Inferior parietal cortex (tissue), 1 donor: ENCODE measurements around the gene PKDCC.
"Not testable (repeated sequence)": the region's sequence is repeated elsewhere in the genome, so short reads cannot be mapped to it uniquely, and the experiment has no call there.

Experiments
- DNase-seq: peaks from one replicate; pipeline ENCODE4 v3.0.0-alpha.2; 2016; ENCODE audit errors: extremely low spot score

The PKDCC gene

GRCh38 chr2:42063431-42064171, 15.8 kb downstream of the PKDCC start:
- DNase-seq = no peak

- DNase-seq = no peak
Observed at GRCh38 chr2:42064417-42064942, 16.7 kb downstream of the PKDCC start.

- not testable (repeated sequence) for DNase-seq
Observed at GRCh38 chr2:42065753-42066152, 17.9 kb downstream of the PKDCC start.

DNA sequence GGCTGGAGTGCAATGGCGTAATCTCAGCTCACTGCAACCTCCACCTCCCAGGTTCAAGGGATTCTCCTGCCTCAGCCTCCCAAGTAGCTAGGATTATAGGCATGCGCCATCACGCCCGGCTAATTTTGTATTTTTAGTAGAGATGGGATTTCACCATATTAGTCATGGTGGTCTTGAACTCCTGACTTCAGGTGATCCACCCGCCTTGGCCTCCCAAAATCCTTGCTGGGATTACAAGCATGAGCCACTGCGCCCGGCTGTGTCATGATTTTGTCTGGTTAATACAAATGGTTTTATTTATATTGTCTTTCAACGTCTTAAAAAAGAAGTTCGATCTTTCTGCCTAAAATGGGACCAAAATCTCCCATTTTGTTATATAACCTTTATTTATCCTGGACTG, 19.2 kb downstream of the PKDCC start:
- DNase-seq = not testable (repeated sequence)

DNA sequence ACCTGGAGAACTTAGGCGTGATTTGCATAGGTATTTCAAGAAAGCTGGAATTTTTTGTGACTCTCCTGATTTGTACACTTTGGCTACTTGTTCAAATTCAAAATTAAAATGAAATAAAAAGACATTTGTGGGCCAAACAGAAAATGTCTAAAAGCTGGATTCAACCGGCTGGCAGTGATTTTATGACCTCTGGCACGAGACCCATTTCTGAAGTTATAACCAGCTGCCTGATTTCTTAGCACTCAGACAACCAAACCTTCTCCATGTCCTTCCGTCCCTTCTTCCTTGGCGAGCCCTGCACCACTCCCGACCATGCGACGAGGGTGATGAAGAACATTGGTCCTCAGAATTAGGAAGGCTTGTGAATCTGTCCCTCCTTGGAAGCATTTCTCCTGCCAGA, 19.7 kb downstream of the PKDCC start:
- no peak for DNase-seq

DNA sequence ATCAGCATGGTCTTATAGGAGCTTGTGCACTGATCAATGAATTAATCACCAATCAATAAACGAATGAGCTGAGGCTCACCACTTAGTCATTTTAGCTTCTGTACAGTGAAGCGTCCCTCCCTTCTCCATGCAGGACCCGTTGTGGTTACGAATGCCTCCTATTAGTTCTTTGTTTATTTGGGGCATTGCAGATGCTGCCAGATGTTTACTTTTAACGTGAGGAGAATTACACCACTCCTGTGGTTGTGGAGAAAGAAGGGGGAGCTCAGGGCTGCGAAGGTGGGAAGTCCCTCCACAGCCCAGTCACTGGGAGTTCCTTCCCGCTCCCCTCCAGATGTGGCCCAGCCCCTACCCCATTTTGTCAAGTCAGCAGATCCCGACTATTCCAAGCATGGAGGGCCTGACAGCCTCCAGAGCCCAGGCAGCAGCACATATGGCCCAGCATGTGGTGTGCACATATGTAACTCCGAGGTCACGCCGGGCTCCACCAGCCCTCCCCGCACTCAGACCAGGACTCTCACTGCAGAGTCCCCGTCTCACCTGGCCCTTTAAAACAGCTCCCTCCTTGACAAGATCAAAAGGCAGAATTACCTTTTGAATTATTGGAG, 20.9 kb downstream of the PKDCC start:
- no peak for DNase-seq

- no peak for DNase-seq
Observed at GRCh38 chr2:42069568-42069967, 21.7 kb downstream of the PKDCC start.

- no peak for DNase-seq
Observed at GRCh38 chr2:42071791-42072190, 24.0 kb downstream of the PKDCC start.

DNA sequence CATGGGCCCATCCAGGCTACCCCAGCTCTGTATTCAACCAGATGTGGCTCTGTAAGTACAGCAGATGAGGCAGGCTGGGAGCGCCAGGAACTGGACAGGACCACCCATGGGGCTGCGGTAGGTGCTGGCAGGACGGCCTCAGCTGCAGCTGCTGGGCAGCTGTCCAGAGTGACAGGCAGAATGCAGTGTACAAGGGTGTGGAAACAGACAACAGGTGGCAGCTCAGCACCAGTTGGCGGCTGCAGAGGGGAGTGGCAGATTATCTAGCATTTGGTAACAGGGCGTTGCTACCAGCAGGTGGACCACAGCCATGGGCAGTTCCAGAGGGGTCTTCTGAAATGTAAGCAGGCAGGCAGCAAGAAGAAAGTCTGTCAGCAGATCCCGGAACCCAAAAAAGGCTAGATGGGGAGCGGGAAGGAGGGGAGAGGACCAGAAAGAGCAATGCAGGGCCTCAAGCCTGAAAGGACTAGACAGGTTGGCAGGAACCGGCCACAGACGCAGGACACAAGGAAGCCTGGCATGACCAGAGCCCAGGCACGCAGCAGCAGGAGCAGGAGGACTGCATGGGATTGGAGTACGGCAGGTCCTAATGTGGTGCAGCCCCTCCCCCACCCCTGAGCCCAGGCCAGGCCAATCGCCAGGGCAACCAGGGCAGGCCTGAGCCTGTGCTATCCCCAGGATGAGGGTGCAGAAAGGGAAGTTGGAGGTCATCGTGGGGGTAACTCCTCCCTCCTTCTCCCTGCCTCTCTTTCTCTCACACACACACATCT, 24.7 kb downstream of the PKDCC start:
- DNase-seq = no peak

DNA sequence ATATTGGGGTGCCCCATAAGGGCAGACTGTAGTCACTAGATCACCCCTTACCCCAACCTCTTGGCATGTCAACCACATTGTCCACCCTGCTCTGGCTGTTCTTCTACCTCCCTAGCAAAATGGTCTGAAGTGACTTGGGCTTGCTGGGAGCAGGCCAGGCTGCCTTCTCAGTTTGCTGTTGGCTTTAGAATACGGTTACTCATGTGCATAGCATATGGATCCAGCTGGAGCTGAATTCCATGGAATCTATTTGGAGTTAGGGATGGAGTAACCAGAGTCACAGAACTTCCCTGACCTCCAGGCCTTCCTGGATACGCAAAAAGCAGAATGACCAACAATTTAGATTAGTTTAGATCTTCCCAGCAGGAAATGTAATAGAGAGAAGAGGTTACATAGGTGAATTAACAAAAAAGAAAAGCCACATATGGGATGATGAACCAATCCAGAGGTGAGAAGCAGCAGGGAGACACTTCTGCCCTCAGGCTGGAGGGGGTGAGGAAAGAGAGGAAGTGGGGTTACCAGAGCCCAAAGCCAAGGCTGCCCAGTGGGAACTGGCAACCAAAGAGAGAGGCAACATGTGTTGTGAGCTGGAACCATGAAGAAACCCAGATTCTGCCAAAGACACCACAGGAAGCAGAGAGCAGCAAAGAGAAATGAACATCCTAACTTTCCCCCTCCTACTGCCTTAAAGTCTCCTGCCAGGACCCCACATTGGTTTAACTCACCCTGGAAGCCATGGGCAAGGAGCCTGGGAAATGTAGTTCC, 26.1 kb downstream of the PKDCC start:
- no peak for DNase-seq

DNA sequence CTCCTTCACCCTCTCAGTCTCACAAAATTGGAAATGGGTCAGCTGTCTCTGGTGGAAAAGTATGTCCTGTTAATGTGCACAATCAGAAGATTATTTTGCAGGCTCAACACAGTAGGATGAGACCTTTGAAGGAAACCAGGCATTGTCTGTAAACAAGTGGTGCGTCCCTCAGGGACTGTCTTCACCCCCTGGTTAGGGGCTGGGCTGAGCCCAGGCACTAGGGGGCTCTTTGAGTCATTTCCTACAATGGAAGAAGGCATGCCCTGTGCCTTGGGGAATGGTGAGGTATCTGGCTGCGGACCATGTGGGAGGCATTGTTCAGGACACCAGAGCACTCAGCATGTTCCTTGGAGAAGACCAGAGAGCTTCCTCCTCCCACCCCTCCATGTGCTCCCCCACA, 26.8 kb downstream of the PKDCC start:
- no peak for DNase-seq

DNA sequence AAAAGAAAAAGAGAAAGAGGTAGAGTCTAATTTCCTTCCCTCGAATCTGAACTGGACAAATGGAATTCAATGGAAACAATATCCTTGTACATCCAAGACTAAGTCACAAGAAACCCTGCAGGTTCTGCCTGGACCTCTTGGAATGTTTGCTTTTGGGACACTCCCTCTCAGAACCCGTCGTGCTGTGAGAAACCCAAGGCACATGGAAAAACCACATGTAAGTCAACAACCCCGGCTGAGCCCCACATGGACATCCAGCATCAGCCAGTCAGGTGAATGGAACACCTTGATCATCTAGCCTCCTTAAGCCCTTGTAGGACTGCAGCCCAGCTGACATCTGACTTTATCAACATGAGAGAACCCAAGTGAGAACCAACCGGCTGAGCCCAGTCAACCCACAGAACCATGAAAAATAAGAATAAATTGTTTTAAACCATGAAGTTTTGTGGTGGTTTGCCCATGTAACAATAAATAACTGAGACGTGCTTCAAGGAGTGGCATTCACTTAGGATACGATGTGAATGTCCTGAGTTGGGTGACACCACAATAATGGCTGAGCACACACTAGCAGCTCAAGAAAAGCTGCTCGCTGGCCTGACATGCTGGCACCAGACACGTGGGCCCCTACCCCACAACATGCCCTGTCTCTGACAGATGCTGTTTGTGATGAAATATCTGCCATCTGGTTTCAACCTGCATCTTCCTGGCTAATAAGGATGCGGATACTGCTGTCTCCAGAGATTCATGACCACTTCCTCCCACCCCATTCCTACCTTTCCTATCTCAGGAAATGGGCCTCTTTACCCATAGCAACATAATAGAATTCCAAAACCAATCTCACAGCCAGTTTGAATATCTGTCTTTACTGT, 28.8 kb downstream of the PKDCC start:
- no peak for DNase-seq

GRCh38 chr2:42077343-42077742, 29.5 kb downstream of the PKDCC start:
- DNase-seq = no peak

DNA sequence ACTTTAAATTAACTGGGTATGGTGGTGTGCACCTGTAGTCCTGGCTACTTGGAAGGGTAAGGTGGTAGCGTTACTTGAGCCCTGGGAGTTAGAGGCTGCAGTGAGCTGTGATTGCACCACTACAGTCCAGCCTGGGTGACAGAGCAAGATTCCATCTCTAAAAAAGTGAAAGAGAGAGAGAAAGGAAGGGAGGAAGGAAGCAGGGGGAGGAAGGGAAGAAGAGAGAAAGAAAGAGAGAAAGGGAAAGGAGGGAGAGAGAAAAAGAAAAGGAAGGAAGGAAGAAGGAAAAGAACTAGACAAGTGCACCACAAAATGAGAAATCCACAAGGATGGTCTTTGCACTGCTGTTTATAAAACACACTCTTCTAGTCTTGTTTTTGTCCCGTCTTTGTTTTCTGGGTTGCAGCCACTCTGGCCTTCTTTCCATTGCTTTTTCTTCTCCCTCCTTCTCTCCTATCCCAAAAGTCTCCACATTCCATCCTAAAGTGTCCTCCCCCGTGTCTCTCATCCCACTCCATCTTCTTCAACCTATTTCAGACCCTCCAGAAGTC, 32.0 kb downstream of the PKDCC start:
- DNase-seq = no peak

- not testable (repeated sequence) for DNase-seq
Observed at GRCh38 chr2:42081151-42081550, 33.3 kb downstream of the PKDCC start.

- no peak for DNase-seq
Observed at GRCh38 chr2:42082016-42082415, 34.2 kb downstream of the PKDCC start.

- no peak for DNase-seq
Observed at GRCh38 chr2:42084231-42084671, 36.4 kb downstream of the PKDCC start.

GRCh38 chr2:42085070-42085469, 37.2 kb downstream of the PKDCC start:
- DNase-seq = not testable (repeated sequence)

DNA sequence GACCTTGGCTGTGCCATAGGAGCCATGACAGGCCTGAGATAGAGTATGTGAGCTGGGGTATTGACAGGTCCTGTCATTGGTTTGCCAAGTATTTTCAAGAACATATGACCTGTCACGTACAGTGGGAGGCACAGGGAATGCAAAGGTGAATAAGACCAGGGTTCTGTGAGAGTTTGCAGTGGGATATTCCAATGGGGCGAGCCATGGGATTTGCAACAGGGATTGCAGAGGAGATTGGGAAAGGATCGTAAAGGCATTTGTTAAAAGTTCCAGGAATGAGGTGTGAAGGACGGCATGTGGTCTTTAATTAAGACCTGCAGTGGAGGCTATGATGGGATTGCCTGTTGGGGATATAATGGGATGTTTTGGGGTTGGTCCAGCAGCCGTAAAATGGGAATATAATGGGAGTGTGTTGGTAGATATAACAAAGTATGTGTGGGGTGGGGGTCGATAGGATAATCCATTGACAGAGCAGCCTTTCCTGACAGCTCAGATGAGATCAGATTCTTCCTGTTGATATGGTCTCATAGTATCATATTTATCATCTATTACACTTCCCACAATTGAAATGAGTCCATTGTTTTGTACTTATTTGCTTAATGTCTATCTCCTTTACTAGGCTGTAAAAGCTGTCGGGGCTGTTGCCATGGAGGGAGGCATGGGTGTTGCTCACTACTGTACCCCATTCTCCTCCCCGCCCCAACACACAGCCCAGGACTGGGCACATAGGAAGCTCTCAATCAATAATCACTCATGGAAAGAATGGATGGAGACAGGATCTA, 38.1 kb downstream of the PKDCC start:
- DNase-seq = no peak

- peak; percentile 89 for DNase-seq
Observed at GRCh38 chr2:42086500-42086953, 38.7 kb downstream of the PKDCC start.
